Stomach (tissue), 4 donors: ENCODE measurements around the gene LRMDA.

ENCODE experiments used
- POLR2AphosphoS5 ChIP-seq, 3 donors: sonication (generic); formaldehyde crosslinking; IDR thresholded peaks; one replicate each; pipeline ENCODE4 v1.6.1; 2016; ENCODE audit warnings: antibody characterized with exemption in 3 of 3
- TF ChIP-seq, protein P1 (sequence below), 7 experiments: fragments of 450-650 bp in 4 of 7; fragments of 200-600 bp in 3 of 7; sonication (generic) in 3 of 7; IDR thresholded peaks; one replicate each; pipeline ENCODE4 v1.5.1; 2016 to 2019; ENCODE audit warnings: antibody characterized with exemption in 7 of 7, control low read depth in 2 of 7, mild to moderate bottlenecking in 1 of 7

DNA sequence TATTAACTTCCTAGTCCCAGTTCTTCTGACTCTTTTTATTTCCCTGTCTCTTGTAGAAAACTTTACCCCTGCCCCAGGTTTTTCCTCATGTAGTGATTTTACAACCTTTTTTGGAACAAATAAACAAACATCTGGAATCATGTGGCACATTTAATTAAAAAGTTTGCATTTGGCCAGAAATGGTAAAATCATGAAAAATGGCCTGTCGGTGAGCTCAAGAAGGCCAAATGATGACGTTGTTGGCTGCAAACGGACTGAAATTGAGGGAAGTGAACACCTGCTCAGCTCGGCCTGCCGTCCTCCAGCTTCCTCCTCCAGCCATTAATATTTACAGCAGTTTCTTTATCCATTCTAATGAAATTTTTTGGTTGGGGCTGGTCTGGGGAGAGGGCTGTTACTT, 902.8 kb downstream of the LRMDA start:
- no peak for TF ChIP-seq POLR2AphosphoS5 (IDR thresholded peaks at IDR 0.05)
- TF ChIP-seq, protein P1, sequence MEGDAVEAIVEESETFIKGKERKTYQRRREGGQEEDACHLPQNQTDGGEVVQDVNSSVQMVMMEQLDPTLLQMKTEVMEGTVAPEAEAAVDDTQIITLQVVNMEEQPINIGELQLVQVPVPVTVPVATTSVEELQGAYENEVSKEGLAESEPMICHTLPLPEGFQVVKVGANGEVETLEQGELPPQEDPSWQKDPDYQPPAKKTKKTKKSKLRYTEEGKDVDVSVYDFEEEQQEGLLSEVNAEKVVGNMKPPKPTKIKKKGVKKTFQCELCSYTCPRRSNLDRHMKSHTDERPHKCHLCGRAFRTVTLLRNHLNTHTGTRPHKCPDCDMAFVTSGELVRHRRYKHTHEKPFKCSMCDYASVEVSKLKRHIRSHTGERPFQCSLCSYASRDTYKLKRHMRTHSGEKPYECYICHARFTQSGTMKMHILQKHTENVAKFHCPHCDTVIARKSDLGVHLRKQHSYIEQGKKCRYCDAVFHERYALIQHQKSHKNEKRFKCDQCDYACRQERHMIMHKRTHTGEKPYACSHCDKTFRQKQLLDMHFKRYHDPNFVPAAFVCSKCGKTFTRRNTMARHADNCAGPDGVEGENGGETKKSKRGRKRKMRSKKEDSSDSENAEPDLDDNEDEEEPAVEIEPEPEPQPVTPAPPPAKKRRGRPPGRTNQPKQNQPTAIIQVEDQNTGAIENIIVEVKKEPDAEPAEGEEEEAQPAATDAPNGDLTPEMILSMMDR (IDR thresholded peaks at IDR 0.05): no peak
